Lower lobe of right lung (tissue), 2 donors: ENCODE data around the gene ANKRD11. TPM values are rescaled to one million over a fixed set of nuclear protein-coding genes. Genes with fewer than 3 reads are reported as not detected.
A peak's percentile ranks its signal among the peaks of the same experiment; 100 is the strongest.

Source experiments
- ATAC-seq, 2 donors: fragments of 200-7000 bp; cut with Tn5 transposase; one replicate each; pipeline ENCODE4 v1.9.1; 2020 to 2022; ENCODE audit warnings: mild to moderate bottlenecking in 2 of 2, moderate library complexity in 2 of 2
- DNase-seq: peaks from one replicate; pipeline ENCODE4 v3.0.0-alpha.2; 2020
- H3K27ac ChIP-seq: fragments of 200-600 bp; one replicate; pipeline ENCODE4 v1.8.0; 2022
- H3K27me3 ChIP-seq: fragments of 200-600 bp; one replicate; pipeline ENCODE4 v1.8.0; 2022; ENCODE audit warnings: low read depth
- H3K36me3 ChIP-seq: fragments of 200-600 bp; one replicate; pipeline ENCODE4 v1.8.0; 2022; ENCODE audit warnings: mild to moderate bottlenecking
- H3K4me1 ChIP-seq: fragments of 200-600 bp; one replicate; pipeline ENCODE4 v1.8.0; 2022
- H3K4me3 ChIP-seq: fragments of 200-600 bp; one replicate; pipeline ENCODE4 v1.8.0; 2022; ENCODE audit warnings: mild to moderate bottlenecking
- H3K9me3 ChIP-seq: fragments of 200-600 bp; one replicate; pipeline ENCODE4 v1.8.0; 2022
- intact Hi-C: fragments of 100-400 bp; cut with DNase I; formaldehyde crosslinking; loops from one replicate; pipeline ENCODE4 v1.11.0; 2022
- total RNA-seq: library from RNA; stranded (reverse); fragmentation: NEBNext Ultra II Directional; extraction: Animal tissue kit (Norgen Biotek cat#: 25700); gene quantifications from one replicate; pipeline ENCODE4 v1.2.1, GENCODE V29; 2021
- TF ChIP-seq, protein P1 (sequence below): fragments of 200-600 bp; IDR thresholded peaks from one replicate; pipeline ENCODE4 v1.8.0; 2022; ENCODE audit warnings: antibody characterized with exemption, mild to moderate bottlenecking
- donor health status: DM: no; HTN: yes; CAD: no; lungs with severe emphysema.

Gene ANKRD11
- total RNA-seq, 1 donor from 2014 or later, result 127 TPM

DNA sequence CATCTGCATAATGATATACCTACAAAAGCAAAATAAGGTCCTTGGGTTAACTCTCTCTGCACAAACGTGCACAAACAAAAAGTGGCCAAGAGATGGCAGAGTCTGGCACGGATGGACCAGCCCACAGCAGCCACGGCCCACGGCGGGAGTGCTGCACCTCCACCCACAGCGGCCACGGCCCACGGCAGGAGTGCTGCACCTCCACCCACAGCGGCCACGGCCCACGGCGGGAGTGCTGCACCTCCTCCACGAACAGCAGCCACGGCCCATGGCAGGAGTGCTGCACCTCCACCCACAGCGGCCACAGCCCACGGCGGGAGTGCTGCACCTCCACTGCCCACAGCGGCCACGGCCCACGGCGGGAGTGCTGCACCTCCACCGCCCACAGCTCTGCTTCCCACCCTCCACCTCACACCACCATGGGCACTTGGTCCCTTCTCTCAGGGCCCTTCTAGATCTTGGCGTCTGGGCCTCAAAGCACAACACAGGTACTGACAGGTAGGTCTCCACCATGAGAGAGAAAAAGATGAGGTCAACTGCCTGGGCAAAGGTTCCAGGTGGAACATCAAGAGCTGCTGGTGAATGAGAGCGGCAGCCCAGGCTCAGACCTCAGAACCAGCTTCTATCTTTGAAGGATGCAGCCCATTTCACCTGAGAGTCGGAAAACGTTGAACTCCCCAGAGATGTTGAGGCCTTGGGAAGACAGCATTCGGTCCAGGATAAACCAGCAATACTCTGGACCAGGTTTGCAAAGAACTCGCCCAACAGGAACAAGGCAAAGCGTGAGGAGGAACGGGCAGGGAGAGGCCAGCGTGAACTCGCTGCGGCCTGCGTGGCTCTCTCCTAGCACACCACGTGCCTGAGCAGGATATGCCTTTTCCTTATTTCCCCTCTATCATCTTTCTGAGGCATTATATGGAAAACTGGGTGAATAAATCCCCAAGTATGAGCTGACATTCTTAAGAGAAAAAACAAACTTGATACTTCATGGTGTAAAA, 148.4 kb downstream of the ANKRD11 start:
- Histone ChIP-seq H3K27me3 (no peaks in the 10 kb centered on the region), H3K27ac (no peak overlapping the region), H3K4me1 (peaks cover 39% of the 10 kb centered on the region), H3K4me3 (no peak overlapping the region), H3K36me3 (no peaks in the 10 kb centered on the region), H3K9me3 (no peaks in the 10 kb centered on the region)
- intact Hi-C loops, result no loop called here
- TF ChIP-seq, protein P1, sequence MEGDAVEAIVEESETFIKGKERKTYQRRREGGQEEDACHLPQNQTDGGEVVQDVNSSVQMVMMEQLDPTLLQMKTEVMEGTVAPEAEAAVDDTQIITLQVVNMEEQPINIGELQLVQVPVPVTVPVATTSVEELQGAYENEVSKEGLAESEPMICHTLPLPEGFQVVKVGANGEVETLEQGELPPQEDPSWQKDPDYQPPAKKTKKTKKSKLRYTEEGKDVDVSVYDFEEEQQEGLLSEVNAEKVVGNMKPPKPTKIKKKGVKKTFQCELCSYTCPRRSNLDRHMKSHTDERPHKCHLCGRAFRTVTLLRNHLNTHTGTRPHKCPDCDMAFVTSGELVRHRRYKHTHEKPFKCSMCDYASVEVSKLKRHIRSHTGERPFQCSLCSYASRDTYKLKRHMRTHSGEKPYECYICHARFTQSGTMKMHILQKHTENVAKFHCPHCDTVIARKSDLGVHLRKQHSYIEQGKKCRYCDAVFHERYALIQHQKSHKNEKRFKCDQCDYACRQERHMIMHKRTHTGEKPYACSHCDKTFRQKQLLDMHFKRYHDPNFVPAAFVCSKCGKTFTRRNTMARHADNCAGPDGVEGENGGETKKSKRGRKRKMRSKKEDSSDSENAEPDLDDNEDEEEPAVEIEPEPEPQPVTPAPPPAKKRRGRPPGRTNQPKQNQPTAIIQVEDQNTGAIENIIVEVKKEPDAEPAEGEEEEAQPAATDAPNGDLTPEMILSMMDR, result no peak
- peak; percentile 47 for DNase-seq
- ATAC-seq, result no peak

DNA sequence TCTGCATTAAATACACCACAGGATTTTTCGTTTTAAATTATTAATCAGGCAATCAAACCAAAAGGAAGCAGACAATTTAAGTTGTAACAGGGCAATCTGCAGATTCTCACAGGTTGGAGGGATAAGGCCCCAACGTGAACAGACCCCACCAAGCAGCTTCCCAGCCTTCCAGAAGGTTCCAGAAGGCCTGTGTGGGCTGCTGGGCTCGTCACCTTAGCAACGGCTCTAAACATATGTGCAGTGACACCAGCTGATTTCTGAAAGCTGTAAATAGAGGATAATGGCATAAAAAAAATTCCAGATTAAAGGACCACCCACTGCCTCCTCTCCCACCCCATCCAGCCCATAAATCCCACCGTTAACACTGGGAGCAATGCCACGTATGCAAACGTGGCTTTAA, 149.1 kb downstream of the ANKRD11 start:
- intact Hi-C loops, result no loop called here
- Histone ChIP-seq H3K9me3 (no peaks in the 10 kb centered on the region), H3K27me3 (no peaks in the 10 kb centered on the region), H3K36me3 (no peaks in the 10 kb centered on the region), H3K4me3 (no peak overlapping the region), H3K4me1 (peaks cover 34% of the 10 kb centered on the region), H3K27ac (no peak overlapping the region)
- ATAC-seq, result no peak
- no peak for DNase-seq
- TF ChIP-seq, protein P1, result no peak

DNA sequence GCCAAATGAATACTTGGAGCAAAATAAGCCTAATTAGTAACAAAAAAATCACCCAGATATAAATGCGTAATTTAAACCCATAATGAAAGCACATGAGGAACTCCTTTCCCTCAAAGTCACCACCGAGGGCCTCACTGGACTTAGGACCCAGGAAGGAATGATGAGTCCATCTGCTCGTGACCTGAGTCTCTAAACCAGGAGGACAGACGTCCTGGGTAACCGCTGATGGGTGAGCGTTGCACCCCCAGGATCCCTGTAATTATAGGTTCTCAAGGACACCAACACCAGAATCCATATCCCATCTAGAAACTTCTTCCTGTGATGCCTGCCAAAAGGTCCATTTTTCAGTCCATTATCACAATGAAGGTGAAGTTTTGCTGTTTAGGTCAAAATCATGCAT, 151.5 kb downstream of the ANKRD11 start:
- no peak overlapping the region for H3K4me3 ChIP-seq
- no peak overlapping the region for H3K27ac ChIP-seq
- no peaks in the 10 kb centered on the region for H3K9me3 ChIP-seq
- ATAC-seq (no peak), DNase-seq (no peak)
- peaks cover 34% of the 10 kb centered on the region for H3K4me1 ChIP-seq
- TF ChIP-seq, protein P1, result no peak
- intact Hi-C loops, result no loop called here
- H3K27me3 ChIP-seq, result no peaks in the 10 kb centered on the region
- no peaks in the 10 kb centered on the region for H3K36me3 ChIP-seq

DNA sequence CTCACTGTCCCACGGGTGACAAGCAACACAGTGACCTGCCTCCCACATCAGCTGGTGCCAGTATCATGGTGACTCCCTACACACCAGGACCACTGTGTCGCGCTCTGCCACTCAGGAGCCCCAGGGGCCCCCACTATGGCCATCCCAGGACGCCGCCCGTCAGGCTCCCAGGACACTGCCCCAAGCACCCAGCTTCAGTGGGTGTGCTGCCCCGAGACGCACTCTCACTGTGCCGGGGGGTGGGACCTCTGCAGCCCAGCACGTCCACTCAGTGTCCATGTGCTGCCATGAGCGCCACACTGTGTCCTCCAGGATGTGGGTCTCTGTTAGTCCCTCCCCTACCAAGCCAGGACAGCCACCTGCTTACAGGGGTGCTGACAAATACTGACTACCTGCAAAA, 152.4 kb downstream of the ANKRD11 start:
- H3K4me3 ChIP-seq, result no peak overlapping the region
- no peaks in the 10 kb centered on the region for H3K36me3 ChIP-seq
- H3K27me3 ChIP-seq, result no peaks in the 10 kb centered on the region
- ATAC-seq (no peak), DNase-seq (peak; percentile 33)
- peaks cover 34% of the 10 kb centered on the region for H3K4me1 ChIP-seq
- no peak overlapping the region for H3K27ac ChIP-seq
- H3K9me3 ChIP-seq, result no peaks in the 10 kb centered on the region
- TF ChIP-seq, protein P1, result no peak
- intact Hi-C loops, result no loop called here

DNA sequence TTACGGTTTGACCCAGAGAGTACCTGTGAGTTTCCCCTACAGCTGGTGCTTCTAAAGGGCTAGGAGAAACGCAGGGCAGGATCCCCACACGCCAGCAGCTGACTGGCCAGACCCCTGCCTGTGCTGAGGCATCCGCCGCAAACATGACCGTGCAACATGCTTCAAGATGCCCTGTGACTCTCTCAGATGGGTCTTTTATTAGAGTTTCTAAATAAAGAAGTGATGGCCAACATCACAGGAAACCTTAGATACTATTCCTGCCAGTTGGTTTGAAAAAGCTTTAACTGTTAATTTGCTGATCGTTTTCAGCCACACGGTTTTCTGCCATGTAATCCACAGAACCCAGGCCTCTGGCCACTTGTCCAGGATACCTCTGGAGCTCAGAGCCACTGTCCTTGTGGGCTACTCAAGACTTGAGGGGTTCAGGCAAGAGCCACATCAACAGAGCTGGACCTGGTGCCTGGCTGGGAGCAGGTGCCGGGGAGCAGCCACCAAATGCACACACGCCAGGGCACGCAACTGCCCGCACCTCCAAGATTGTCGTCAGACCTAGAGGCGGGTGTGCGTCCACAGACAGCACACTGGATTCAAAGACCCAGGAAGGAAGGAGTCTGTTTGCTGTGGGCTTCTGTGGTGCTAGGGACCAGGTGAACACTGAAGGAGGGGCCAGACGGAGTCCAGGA, 154.4 kb downstream of the ANKRD11 start:
- intact Hi-C loops, result no loop called here
- TF ChIP-seq, protein P1, result no peak
- Histone ChIP-seq H3K36me3 (no peaks in the 10 kb centered on the region), H3K4me1 (peaks cover 37% of the 10 kb centered on the region), H3K9me3 (no peaks in the 10 kb centered on the region), H3K27ac (peak overlapping the region; percentile 40), H3K27me3 (no peaks in the 10 kb centered on the region), H3K4me3 (no peak overlapping the region)
- DNase-seq (peak; percentile 28), ATAC-seq (no peak)
